ENCODE measurements around the gene FHIT.

The FHIT gene

DNA sequence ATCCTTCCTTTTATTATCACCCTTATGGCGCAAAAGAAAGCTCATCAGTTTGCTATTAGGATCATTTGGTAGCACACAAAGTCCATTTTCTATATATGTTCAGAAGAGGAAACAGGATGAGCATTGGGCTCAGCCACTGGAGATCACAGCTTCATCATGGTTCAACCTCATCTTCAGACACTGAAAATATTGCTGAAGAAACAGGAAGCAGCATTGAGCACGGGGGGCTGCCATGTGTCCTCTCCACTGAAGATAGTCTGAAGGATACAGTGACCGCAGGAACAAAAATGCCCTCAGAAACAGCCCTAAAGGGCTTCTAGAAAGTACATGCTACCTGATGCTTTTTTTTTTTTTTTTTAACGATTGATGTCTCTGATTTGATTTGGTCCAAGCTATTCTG lies 1366.2 kb downstream of the FHIT start:
- no peak for DNase-seq

DNA sequence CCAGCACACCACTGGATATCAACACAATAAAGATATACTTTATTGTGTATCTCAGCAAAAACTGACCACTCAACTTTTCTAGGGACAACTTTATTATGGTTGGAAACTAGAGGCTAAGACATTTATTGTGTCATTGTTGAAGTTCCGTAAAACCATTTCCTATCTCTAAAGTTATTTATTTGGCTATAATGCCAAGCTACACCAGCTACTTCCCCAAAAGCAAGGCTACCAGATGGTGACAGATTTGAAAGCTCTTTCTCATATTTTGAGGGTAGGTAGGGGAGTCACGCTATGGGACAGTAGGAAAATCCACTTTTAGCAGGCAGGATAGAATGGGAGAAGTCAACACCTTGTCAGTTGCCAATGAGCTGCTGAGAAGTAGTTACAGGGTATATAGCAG lies 1366.8 kb downstream of the FHIT start:
- no peak for DNase-seq

DNA sequence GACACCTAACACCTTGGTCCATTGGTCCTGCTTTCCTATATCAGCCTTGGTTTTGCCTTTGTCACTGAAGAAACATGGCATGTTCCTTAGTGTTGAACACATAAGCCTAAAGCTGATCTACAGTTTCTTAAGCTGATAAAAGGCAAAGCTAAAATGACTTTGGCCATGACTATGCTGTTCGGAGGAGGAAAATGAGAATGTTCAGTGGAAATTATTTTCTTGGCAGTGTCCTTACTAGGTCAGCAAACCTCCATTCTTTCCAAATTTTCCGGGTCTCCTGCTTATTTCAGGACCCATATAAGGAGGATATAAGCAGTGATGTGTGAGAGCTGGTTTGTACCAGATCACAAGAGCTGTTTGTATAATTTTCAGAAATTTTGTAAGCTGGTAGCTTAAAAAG lies 1368.5 kb downstream of the FHIT start:
- no peak for DNase-seq

DNA sequence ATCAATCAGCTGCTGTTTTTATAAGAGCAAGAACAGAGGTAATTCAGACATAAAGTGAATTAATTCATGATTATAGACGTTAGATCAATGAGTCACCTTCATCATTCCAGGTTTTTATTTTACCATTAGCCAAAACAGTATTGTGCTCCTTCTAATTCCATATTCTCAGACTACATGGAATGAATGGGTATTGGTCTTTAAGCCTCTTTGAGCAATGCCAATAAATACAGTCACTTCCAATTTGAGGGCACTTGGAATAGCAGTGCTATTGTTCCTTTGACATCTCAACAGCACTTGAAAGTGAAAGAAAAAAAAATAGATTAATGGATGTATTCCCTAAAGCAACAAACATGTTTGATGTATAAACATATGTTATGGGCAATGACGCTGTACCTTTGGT lies 1370.5 kb downstream of the FHIT start:
- DNase-seq, result no peak

DNA sequence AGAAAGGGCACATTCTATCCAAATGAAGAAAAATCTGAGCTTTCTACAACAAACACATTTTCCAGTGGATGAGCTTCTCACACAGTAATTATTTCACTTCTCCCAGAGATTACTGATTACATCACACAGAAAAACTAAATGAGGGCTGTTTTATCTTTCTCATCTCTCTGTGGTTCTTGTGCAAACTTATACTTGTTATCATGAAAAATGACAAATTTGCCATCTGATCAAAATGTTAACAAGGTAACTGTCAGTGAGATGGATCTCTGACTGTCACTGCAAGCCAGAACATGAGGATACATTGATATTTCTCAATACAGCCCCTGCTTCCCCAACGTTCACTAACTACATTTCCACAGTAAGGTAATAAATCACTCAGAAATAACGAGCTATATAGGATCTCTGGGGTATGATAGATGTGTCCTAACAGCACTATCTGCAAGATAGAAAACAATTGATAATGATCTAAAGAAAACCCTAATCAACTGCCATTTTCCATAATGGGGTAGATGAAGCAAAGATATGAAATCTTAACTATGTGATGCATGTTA lies 1372.1 kb downstream of the FHIT start:
- no peak for DNase-seq

DNA sequence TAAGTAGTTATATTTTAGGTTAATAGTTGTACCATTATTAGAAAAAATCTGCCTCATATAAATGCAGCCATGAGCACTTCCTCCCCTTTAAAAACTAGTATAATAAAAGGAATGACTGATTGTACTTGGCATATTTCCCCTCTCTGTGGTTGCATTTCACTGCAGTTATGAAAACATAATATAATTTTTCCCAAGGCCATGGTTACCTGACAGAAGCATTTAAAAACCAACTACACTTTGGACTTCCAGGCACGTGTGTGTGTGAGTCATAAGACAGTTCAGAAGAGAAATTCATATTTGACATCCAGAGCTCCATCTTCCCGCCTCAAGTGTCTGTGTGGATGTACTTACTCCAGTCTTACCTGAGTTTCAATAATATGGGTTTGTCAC lies 1373.2 kb downstream of the FHIT start:
- DNase-seq, result no peak

DNA sequence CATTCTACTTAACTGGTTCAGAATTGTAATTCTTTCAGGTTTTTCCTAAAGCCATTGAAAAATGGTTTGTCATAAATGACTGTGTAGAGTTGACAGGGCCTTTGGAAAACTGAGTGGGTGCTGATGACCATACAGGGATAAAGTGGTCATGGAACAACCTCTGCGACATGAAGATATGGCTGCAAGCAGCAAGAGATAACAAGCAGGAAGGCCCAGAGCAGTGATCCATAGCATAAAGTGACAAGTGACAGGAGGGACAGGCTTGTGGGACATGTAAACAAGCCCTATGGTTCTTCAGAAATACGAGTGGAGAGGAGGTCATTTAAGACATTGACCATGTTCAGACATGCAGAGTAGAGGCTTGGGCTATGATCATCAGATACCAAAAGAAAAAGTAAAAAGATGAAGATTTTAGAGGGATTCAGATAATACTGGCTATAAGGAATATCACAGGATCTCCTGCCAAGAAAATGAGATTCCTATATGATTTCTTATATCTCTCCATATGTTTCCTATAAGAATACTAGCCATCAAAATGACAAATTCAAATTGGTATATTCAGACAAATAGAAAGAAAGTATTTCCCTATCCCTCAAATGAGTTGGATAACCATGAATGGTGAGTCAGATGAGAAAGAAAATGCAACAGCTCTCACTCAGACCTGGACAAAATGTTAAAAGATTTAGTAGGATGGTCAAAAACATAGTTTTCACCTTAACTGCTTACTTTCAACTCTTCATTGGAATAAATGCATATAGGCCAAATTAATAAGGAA lies 1373.8 kb downstream of the FHIT start:
- DNase-seq, result peak; percentile 20

DNA sequence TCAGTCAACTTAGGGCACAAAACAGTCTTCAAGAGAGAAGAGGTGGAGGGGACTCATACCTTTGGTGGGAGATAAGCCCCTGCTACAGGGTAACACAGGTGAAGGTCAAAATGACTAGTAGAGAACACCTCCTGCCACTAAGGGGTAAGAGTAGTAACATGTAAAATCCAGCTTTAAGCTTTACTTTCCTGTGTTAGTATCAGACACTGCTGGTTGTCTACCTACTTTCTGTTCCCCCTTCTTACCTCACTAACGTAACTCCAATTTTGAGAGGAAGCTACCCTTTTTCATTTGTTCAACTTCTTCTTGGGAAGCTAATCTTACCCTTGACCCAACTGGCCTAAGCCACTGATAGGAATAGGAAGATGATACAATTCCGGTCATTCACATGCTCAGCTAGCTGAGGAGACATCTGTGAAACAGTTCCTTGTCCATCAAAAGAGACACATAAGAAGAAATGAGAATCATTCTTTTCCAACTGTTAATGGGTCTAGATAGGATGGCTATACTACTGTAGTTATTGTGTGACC lies 1374.7 kb downstream of the FHIT start:
- DNase-seq, result no peak

DNA sequence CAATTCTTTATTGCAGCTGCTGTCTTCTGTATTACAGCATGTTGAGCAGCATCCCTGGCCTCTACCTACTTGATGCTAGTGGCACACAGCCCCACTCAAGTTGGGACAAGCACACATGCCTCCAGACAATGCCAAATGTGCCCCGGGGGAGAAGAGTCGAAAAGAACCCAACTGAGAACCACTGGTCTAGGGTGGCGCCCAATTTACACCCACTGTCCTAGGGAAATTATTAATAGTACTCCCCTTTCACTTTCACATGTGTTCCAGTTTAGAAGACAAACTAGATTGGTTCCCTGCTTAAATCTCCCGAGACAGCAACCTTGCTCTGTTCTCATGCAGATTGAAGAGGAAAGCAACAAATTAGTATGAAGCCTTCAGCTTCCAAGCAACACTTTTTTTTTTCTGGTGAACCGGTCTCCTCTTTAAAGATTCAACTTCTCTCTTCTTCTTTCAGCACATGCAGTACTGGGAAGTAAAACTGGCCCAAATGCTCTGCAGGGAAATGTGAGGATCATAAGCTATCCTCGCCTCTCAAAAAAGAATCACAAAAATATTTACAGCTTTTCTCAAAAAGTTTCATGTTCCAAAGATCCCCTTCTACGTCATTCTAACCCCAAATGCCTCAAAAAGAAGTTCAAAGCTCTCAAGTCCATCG lies 1377.5 kb downstream of the FHIT start:
- DNase-seq, result no peak

DNA sequence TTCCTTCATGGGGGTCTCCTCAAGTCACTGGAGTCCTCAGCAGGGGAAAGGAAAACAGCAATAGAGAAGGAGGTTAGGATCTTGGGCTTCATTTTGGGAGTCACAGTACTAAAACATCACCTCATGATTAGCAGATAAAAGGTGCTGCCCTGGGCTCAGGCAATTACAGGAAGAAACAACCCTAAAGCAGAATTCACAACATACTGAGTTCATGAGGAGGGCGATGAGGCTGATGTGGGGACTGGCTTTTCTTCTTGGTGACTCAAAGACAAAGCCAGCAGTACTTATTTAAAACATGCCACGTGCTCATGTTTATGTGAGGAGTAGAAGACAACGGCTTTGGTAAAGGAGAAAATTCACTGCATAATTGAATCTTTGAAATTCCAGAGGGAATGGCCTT lies 1379.1 kb downstream of the FHIT start:
- no peak for DNase-seq

DNA sequence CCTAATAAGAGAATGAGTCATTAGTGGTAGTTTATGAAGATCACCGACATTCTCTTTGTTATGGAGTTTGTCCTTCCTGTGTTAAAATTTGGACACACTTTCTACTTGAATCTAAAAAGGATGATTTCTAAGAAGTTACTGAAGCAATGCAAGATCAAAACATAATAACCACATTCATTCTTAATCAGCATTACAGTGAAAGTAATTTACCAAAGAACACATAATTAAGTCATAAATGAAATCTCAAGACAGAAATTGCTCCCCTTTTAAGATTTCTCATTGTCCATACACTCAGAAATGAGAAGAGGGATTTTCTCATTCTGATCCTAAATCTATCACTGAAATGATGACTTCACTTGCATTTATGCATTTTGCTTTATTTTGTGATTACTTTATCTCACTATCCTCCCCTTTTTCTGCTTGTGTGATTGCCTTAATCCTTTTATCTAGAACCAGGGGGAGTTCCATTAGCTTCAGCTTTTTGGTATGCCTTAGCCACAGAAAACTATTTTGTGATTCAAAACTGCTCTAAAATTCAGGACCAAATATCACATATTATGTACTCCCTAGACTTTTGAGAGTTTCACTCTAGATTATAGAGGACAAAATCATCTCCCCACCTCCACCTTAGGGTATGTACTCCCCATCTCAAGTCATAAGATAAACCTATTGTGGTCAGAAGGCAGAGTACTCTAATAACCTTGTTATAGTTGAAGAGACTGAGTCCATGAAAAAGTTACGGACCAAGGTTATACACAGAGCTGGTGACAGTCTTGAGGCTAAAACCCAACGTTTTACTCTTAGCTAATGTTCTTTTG lies 1383.9 kb downstream of the FHIT start:
- DNase-seq, result no peak

DNA sequence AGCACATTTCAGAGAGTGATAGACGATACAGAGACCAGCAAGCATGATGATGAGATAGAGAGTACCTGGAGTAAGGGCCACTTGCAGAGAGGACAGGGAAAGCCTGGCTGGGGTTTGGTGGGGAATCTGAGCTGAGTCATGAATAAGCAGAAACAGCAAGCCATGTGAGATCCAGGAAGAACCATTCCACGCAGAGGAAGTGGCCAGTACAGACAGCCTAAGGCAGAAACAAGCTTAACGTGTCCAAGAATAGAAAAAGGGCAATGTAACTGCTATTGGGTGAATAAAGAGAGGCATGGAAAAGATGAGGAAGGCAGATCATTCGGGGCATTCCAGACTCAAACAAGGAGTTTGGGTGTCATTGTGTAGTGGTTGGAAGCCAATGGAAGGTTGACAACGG lies 1385.2 kb downstream of the FHIT start:
- DNase-seq, result no peak

DNA sequence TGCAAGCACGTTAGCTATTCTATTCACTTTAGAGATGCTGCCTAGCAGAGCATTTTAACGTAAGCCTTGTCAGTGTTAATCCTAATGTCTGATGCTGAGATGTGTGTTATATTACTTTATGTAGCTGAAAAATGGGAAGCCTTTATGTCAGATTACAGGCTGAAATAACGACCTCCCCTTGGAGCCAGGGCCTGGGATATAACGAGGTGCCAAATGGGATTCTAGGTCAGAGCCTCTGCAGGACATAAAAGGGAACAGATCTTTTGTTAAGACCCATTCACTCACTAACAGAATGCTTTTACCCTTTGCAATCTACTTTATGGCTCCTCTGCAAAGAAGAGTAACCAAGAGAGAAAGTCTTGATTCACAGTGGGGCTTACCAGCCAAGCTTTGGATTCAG lies 1385.9 kb downstream of the FHIT start:
- DNase-seq, result no peak

DNA sequence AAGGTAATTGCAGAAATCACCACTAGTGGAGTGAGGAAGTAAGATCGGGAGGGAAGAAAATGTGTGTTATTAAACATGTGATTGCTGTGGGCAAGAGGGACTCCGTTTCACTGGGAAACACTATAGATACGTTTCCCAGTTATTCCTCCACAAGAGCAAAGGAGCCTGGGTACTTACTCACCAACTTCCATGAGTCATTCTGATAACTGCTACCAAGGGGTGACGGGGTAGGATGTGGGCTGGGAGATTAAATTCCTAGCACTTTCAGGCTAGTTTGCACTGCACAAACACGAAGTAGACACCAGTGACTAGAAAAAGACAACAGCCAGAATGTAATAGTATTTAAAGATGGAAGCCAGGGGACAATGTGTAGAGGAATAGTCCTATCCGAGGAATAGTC lies 1388.6 kb downstream of the FHIT start:
- DNase-seq, result peak; percentile 4

DNA sequence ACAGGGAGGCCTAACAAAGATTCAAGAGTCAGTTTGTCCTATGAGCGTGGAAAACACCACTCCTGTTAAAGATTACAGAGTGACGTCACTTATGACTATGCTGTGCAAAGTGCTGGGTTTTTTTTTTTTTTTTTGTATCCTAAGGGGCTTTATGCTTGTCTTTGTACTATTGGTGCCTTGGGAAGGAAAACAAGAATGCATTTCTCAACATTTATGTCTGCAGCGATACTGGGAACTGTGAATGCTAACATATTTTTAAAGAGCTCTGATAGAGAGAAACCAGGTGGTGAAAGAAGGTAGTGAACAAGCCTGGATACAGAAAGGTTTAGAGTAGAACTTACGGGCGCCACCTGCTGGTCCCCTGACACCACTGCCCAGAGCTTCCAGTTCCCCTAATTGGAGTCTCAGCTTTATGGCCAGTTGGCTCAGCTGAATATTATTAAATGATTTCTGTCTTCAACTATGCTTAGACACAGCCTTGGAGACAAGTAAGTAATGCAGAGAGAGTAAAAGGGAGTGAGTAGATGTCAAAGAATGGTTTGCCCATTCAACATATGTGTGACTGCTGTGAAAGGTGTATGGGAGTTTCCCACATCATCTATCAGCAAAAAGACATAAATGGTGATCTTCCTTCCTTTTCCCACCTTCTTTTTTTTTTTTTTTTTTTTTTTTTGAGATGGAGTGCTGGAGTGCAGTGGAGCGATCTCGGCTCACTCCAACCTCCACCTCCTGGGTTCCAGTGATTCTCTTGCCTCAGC lies 1393.5 kb downstream of the FHIT start:
- peak; percentile 84 for DNase-seq

DNA sequence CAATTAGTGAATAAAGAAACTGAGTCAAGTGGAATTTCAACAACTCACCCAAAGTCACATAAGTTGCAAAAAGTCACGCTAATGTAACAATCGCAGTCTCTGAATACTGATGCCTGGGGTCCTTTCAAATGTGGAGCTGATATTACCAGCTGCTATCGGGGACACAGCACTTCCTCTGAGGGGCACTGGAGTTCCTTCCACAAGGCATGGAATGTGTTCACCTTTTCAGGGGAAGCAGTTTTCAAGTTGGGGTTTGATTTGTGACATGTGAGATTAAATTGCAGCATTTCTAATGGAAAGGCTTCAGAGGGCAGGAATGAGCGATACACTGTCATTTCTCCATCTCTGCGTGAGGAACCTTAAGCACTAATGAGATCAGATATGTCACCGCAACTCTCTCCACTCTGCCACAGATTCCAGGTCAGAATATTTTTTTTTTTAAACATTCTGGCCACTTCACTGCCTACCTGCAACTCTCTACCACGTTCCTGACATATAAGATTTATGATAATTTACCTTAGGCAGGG lies 1394.3 kb downstream of the FHIT start:
- no peak for DNase-seq

DNA sequence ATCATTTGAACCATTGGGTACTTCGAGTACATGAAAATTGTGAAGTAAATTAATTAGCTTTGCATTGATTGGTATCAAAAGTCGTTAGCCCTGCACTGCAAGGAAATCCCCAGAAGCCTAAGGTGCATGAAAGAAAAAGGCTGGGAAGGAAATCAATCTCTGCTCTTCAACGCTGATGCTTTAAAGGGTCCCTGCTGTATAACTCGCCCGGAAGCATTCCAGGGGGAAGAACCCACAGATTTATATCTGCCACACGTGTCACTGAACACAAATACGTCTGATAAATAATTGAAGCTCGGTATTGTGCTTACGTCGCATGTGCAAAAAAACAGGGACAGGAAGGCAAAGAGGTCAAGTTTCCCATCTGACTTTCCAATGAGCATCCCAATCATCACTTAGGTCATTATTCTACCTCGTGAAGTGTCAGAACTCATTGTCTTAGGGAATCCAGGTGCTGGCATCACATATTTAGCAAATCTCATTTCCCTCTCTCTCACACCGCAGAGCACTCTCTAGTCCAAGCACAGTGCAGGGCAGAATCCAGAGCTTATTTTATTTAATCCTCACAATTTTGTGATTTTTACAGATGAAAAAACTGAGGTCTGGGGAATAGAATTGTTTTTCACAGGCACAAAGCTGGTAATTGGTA lies 1397.1 kb downstream of the FHIT start:
- DNase-seq, result no peak

DNA sequence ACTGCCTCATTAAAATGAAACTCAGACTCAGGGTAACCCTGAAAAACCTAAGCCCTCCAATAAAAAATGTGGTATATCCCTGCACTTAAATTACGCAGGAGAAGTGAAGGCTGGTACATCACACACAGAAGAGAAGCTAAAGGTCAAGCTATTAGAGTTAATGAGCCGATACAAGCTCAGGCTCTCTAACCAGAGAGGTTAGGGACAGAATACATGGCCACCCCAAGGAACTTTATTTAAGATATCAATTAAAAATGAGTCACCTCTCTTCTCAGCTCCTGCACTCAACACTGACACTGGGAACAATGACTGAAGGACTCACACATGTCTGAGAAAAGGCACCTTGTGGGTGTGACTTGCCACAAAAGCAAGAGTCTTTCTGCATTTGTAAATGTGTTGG lies 1400.8 kb downstream of the FHIT start:
- no peak for DNase-seq

DNA sequence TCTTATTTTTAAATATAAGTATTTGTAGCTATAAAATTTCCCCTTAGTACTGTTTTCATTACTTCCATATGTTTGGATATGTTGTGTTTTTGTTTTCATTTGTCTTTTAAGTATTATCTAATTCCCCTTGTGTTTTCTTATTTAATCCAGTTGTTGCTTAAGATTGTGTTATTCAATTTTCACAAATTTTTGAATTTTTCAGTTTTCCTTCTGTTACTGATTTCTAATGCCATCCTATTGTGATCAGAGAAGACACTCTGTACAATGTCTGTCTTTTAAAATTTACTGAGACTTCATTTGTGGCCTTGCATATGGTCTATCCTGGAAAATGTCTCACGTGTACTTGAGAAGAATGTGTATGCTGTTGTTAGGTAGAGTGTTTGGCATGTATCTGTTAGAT lies 1405.9 kb downstream of the FHIT start:
- DNase-seq, result no peak

DNA sequence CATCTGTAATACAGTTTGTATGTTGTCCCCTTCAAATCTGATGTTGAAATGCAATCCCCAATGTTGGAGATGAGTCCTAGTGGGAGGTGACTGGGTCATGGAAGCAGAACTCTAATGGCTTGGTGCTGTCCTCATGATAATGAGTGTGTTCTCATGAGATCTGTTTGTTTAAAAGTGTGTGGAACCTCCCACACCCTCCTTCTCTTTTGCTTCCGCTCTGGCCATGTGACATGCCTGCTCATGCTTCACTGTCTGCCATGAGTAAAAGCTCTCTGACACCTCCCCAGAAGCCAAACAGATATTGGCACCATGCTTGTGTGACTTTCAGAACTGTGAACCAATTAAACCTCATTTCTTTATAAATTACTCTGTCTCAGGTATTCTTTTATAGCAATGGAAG lies 1407.4 kb downstream of the FHIT start:
- DNase-seq, result no peak

DNA sequence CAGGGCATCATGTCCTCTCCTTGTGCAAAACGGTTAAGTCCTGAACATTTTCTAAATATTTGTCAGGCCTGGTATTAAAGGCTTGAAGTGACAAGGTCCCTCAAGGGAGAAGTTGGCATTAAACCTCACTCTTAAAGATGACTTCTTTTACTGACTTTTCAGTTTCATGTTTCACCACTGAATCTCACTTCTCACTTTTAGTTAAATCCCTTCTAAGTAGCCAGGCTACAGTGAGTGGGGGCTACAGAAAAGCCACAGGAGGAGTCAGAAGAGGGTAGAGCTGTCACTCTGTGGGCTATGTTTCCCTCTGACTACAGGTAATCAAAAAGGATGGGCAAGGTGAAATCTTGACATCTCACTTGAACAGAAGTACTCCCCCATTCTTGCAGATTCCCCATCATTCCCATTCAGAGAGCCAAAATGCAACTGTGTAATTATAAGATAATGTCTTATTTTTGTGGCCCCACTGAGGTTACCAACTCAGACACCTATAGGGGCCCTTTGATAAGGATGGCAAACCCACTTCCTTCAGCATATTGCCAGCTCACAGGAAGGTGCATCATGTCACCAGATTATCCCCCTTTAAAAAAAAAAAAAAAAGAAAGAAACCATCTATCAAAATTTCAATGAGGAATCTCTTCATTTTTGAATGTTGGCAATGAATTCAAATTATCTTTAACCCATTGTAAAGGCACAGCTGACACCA lies 1411.3 kb downstream of the FHIT start:
- no peak for DNase-seq

Measured in hematopoietic multipotent progenitor cell treated with erythropoietin and hydrocortisone succinate and interleukin-3 and kit ligand, for 8 days (in vitro differentiated cells).